RKO (cell line): ENCODE data around the gene GRP.
"Not testable (repeated sequence)": the region's sequence is repeated elsewhere in the genome, so short reads cannot be mapped to it uniquely, and the experiment has no call there.

Experiments used
- DNase-seq: peaks from one replicate; pipeline ENCODE4 v3.0.0-alpha.2; 2016; ENCODE audit warnings: low spot score

The GRP gene

GRCh38 chr18:59229701-59230443 is 9.9 kb downstream of the GRP start:
- DNase-seq = no peak

- DNase-seq = no peak
Observed at GRCh38 chr18:59231114-59231513, 11.2 kb downstream of the GRP start.

GRCh38 chr18:59231877-59232276 is 11.9 kb downstream of the GRP start:
- no peak for DNase-seq

GRCh38 chr18:59232309-59233016 is 12.5 kb downstream of the GRP start:
- DNase-seq = no peak

- no peak for DNase-seq
Observed at GRCh38 chr18:59233017-59233410, 13.1 kb downstream of the GRP start.

GRCh38 chr18:59238385-59238784 is 18.4 kb downstream of the GRP start:
- no peak for DNase-seq

- no peak for DNase-seq
Observed at GRCh38 chr18:59239642-59240041, 19.7 kb downstream of the GRP start.

GRCh38 chr18:59242906-59243305 is 22.9 kb downstream of the GRP start:
- DNase-seq = no peak

GRCh38 chr18:59246796-59247195 is 26.8 kb downstream of the GRP start:
- no peak for DNase-seq

GRCh38 chr18:59249199-59249774 is 29.3 kb downstream of the GRP start:
- peak; percentile 74 for DNase-seq

- DNase-seq = not testable (repeated sequence)
Observed at GRCh38 chr18:59255491-59255890, 35.5 kb downstream of the GRP start.

- not testable (repeated sequence) for DNase-seq
Observed at GRCh38 chr18:59261842-59262241, 41.9 kb downstream of the GRP start.

- not testable (repeated sequence) for DNase-seq
Observed at GRCh38 chr18:59262243-59262642, 42.3 kb downstream of the GRP start.

- DNase-seq = peak; percentile 30
Observed at GRCh38 chr18:59263661-59264060, 43.7 kb downstream of the GRP start.

GRCh38 chr18:59264121-59264571 is 44.2 kb downstream of the GRP start:
- no peak for DNase-seq

GRCh38 chr18:59264651-59265245 is 44.8 kb downstream of the GRP start:
- DNase-seq = no peak

- DNase-seq = no peak
Observed at GRCh38 chr18:59265246-59265973, 45.5 kb downstream of the GRP start.

- DNase-seq = no peak
Observed at GRCh38 chr18:59265974-59266369, 46.0 kb downstream of the GRP start.

- no peak for DNase-seq
Observed at GRCh38 chr18:59266459-59266858, 46.5 kb downstream of the GRP start.

GRCh38 chr18:59266886-59267502 is 47.0 kb downstream of the GRP start:
- no peak for DNase-seq

- DNase-seq = no peak
Observed at GRCh38 chr18:59267503-59268126, 47.7 kb downstream of the GRP start.
